Hematopoietic multipotent progenitor cell treated with erythropoietin and hydrocortisone succinate and interleukin-3 and kit ligand, for 17 days (in vitro differentiated cells): ENCODE measurements around the gene MAST4.

Source experiments
- DNase-seq: peaks from one replicate; pipeline ENCODE4 v3.0.0-alpha.2; 2015; ENCODE audit warnings: low spot score

The MAST4 gene

GRCh38 chr5:67045816-67046740 is 449.9 kb downstream of the MAST4 start:
- DNase-seq: no peak

GRCh38 chr5:67047160-67047559 is 451.0 kb downstream of the MAST4 start:
- no peak for DNase-seq

- DNase-seq: no peak
Observed at GRCh38 chr5:67047616-67048015, 451.4 kb downstream of the MAST4 start.

GRCh38 chr5:67050125-67050524 is 453.9 kb downstream of the MAST4 start:
- DNase-seq: no peak

GRCh38 chr5:67050635-67051034 is 454.4 kb downstream of the MAST4 start:
- DNase-seq: no peak

GRCh38 chr5:67051164-67051563 is 455.0 kb downstream of the MAST4 start:
- DNase-seq: no peak

GRCh38 chr5:67052034-67052433 is 455.8 kb downstream of the MAST4 start:
- DNase-seq: no peak

GRCh38 chr5:67053229-67053628 is 457.0 kb downstream of the MAST4 start:
- DNase-seq: no peak

GRCh38 chr5:67058998-67059743 is 463.0 kb downstream of the MAST4 start:
- DNase-seq: no peak

GRCh38 chr5:67059744-67060490 is 463.7 kb downstream of the MAST4 start:
- no peak for DNase-seq

GRCh38 chr5:67061511-67061910 is 465.3 kb downstream of the MAST4 start:
- DNase-seq: no peak

- DNase-seq: no peak
Observed at GRCh38 chr5:67063055-67063454, 466.9 kb downstream of the MAST4 start.

GRCh38 chr5:67063791-67064190 is 467.6 kb downstream of the MAST4 start:
- DNase-seq: no peak

GRCh38 chr5:67065237-67065636 is 469.0 kb downstream of the MAST4 start:
- DNase-seq: no peak

- no peak for DNase-seq
Observed at GRCh38 chr5:67065696-67066095, 469.5 kb downstream of the MAST4 start.

- no peak for DNase-seq
Observed at GRCh38 chr5:67066815-67067214, 470.6 kb downstream of the MAST4 start.

GRCh38 chr5:67073045-67073680 is 477.0 kb downstream of the MAST4 start:
- DNase-seq: no peak

- DNase-seq: no peak
Observed at GRCh38 chr5:67077296-67077695, 481.1 kb downstream of the MAST4 start.

GRCh38 chr5:67081261-67081660 is 485.1 kb downstream of the MAST4 start:
- DNase-seq: no peak

GRCh38 chr5:67082941-67083340 is 486.7 kb downstream of the MAST4 start:
- no peak for DNase-seq

- no peak for DNase-seq
Observed at GRCh38 chr5:67085616-67086015, 489.4 kb downstream of the MAST4 start.

GRCh38 chr5:67089200-67089725 is 493.1 kb downstream of the MAST4 start:
- DNase-seq: no peak
